NCI-H2196 (cell line): ENCODE results near the gene CFAP74.

Source experiments
- DNase-seq: peaks from one replicate; lab custom pipeline; 2025; ENCODE audit not compliant: unreplicated experiment; lab: John Stamatoyannopoulos, UW

CFAP74 gene

DNA sequence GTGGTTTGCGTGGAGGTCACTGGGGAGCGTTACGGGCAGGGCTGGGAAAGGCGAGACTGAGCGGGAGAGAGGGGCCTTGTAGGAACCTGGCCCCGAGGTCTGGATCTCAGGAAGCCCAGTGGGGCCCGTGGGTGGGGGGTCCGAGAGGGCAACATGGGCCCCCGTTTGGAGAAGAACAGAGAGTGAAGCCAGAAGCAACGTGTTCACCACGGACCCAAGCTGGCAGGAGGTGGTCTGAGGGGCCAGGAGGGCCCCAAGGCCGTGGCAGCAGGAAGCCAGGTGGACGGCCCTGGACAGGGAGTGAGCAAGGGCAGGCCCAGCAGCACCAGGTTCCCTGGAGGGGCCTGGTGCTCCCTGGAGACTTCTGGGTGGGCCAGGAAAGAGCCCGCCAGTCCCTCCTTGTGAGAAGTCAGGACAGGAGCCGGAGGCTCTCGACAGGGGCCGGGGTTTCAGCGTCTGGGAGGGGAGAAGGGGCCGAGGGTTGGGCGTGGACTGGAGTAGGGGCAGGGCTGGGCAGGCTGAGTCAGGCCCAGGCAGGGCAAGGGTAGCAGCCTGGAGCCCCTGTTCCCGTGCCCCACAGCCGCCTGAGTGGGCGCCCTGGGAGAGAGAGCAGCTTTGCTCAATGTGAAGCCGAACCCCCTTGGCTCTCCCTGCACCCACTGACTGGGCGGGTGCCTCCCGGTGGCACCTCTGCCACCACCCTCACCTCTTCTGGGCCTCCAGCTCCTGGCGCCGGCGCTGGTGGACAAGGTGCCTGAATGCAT is 33.5 kb downstream of the CFAP74 start:
- no peak for DNase-seq

DNA sequence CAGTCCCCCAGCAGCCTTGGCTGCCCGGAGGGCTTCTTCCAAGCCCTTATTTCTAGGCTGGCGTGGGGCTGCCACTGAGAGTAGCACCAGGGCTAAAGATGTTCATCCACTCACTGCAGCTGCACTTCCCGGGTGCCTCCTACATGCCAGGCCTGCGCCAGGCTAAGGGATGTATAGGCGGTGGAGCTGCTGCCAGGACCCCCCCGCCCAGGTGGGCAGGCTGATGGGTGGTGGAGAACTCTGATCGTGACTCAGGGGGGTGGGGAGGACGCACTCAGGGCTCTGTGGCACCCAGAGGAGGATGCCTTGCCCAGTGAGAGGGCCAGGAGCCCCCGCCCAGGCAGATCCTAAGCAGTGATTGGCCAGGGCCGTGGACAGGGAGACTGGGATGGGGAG is 34.1 kb downstream of the CFAP74 start:
- no peak for DNase-seq

DNA sequence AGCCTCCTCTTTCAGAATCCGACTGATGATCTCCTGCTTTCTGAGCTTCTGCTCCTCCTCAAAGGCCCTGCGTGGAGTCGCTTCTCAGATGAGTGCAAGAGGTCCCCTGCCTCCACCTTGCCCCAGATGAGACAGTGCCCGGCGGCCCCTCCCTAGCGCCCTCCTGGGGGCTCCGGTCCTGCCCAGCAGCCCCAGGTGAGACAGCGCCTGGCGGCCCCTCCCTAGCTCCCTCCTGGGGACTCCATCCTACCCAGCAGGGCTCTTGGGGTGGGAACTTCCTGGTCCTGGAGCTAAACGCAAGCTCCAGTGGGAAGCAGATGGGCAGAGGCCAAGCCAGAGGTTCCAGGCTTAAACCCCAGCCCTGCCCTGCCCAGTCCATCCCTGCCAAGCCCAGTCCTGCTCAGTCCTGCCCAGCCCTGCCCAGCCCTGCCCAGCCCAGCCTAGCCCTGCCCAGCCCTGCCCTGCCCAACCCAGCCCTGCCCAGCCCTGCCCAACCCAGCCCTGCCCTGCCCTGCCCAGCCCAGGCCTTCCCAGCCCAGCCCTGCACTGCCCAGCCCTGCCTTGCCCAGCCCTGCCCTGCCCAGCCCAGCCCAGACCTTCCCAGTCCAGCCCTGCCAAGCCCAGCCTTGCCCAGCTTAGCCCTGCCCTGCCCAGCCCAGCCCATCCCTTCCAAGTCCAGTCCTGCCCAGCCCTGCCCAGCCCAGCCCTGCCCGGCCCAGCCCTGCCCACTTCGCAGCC is 34.6 kb downstream of the CFAP74 start:
- DNase-seq = no peak

DNA sequence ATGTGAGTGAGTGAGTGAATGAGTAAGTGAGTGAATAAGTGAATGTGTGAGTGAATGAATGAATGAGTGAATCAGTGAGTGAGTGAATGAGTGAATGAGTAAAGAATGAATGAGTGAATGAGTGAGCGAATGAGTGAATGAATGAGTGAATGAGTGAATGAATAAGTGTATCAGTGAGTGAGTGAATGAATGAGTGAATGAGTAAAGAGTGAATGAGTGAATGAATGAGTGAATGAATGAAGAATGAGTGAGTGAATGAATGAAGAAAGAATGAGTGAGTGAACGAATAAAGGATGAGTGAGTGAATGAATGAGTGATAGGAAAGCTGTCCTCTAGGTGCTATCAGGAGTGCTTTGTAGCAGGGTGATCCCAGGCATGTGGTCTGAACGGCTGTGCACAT is 35.7 kb downstream of the CFAP74 start:
- DNase-seq = no peak

DNA sequence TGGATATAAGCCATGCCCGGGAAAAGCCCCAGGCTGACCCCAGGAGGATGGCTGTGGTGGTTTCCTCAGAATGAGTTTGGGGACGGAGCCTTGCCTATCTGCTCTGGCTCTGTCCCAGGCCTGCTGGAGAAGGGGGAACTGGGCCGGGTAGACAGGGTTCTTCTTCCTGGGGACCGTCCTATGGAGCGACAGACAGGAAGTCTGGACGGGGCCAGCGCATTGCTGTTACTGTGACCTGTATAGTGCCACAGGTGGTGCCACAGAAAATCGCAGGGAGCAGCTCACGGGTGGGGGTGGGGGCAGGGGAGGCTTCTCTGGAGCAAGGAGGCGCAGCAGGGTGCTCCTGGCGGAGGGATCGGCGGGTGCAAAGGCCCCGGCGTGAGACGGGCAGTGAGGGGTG is 36.4 kb downstream of the CFAP74 start:
- no peak for DNase-seq

- DNase-seq = no peak
These were observed 37.4 kb downstream of the CFAP74 start for GRCh38 chr1:1966071-1966740.

DNA sequence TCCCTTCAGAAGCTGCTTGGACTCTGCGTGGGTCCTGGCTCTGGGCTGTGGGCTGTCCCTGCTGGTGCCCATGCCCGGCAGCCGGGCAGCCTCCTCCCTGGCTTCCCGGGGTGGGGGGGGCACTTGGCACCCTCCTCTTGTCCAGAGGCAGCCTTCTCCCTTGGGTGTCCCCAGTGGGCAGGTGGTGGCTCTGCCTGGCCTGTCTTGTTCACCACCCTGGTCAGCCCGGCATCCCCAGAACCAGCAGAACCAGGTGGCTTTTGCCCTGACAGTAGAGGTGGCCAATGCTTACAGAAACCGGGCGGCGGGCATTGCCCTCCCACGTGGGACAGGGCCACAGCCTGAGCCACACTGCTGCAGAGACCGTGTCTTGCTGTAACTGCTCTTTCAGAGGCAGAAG is 38.0 kb downstream of the CFAP74 start:
- DNase-seq = no peak

GRCh38 chr1:1964811-1965210 is 38.8 kb downstream of the CFAP74 start:
- no peak for DNase-seq

GRCh38 chr1:1963570-1963969 is 40.0 kb downstream of the CFAP74 start:
- DNase-seq = no peak

DNA sequence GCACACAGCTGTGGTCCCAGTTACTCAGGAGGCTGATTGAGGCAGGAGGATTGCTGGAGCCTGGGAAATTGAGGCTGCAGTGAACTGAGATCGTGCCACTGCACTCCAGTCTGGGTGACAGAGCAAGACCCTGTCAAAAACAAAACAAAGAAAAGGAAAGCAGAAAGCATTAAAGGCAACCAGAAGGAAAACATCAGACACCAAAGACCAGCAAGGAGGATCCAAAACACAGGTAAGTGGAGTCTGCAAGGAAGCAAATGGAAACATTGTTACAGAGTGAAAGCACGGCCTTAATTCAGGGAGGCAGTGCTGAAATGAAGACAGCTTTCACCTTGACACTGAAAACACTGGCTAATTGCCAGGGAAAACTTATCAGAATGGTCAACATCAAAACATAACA is 40.8 kb downstream of the CFAP74 start:
- DNase-seq = no peak

DNA sequence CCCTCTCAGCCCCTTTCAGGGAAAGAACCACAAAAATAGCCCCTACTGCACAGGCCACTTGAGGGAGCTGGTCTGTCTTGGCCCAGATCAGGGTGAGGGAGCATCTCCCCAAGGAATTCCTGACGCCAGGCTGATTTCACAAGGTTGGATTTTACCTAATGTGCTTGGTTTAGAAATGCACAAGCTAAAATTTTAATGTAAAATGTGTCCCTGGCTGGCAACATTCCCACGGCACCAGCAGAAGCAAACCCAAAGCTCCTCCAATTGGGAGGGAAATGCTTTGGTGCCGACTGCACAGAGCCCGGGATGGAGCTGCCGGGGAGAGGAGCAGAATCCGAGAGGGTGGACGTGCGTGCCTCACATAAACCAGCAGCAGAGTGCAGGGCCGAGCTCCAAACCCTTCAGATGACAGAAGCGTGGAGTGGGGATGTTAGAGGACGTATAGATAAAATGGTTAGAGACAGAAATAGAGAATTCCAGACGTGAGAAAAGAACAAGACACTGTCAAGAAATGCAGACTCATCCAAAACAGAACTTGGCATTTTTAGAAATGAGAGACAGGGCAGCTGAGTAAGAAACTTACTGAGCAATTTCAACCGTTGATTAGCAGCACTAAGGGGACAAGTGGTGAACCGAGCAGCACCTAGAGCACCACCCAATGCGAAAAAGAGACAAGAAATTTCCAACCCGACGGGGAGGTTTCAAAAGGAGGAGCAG is 42.9 kb downstream of the CFAP74 start:
- DNase-seq = no peak

DNA sequence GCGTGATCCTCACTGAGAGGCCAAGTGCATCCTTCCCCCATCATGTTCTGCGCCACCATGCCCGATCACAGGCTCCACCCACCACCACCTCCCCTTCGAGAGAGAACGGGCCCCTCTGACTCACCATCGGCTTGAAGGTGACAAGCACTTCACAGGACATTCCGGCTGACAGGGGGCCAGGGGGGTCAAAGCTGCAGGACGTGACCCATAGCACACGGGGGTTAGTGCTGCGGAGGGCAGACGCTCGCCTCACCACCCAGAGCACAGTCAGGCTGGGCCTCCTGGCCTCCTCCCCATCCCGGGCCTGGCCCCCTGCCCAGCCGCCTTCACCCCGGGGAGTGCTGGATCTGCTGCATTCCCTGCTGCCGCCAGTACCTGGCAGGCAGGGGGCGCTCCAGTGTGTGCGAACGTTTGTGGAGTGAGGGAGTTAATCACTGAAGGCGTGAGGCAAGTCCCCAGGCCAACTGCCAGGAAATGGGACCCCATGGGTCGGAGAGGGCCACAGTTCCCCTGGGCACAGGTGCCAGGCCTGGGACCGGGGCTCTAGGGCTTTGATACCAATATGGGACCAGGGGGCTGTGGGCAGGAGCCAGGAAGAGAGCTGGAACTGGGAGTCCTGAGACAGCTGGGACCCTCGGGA is 43.6 kb downstream of the CFAP74 start:
- peak; percentile 98 for DNase-seq

DNA sequence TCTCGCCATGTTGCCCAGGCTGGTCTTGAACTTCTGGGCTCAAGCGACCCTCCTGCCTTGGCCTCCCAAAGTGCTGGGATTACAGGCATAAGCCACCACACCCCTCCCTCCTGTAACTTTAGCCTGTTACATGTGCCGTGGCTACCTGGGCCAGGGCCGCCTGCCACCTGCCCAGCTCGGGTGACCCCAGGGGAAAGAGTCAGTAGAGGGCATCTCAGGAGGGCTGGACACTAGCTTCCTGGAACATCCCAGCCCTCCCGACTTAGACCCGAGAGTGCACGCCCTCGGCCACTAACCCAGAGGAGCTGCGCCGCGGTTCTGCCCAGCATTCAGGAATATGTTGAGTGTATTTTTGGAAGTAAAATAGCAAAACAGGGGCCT is 44.1 kb downstream of the CFAP74 start:
- peak; percentile 59 for DNase-seq

DNA sequence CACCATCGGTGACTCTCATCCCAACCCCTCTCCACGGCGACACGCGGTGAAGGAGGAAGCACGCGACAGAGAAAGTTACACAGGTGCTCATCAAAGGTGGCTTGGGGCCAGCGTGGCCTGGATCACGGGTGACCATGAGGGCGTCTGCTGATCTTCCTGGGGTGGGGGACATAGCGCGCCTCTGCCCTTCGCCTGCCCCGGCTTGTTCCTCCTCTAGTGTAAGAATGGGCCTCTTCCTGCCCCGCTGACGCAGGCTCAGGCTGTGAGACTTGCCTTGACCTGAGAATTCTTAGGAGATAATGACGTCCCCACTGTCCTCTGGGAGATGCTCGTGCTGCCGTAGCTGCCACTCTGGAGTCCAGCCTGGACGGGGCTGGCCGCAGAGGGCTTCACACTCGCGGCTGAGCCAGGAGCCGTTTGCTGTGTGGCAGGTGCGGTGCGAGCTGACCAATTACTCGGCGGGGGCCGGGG is 45.5 kb downstream of the CFAP74 start:
- no peak for DNase-seq

GRCh38 chr1:1957533-1957961 is 46.0 kb downstream of the CFAP74 start:
- no peak for DNase-seq

- no peak for DNase-seq
These were observed 46.7 kb downstream of the CFAP74 start for GRCh38 chr1:1956586-1957532.

DNA sequence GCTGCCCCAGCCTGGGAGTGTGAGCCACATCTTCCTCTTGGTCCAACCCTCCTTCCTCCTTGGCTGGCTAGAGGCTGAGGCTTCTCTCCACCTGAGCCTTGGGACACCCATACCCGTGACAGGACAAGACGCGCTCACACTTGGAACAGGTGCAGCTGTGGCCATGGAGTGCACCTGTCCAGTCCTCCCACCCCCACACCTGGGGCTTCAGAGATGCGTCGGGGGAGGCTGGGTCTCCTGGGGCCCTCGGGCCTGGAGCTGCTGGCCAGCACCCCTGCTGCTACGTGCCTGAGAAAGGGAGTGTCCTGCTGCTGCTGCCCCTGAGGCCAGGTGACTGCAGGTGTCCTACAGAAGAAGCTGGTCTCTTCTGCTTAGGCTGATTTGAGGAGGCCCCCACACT is 47.5 kb downstream of the CFAP74 start:
- peak; percentile 48 for DNase-seq

DNA sequence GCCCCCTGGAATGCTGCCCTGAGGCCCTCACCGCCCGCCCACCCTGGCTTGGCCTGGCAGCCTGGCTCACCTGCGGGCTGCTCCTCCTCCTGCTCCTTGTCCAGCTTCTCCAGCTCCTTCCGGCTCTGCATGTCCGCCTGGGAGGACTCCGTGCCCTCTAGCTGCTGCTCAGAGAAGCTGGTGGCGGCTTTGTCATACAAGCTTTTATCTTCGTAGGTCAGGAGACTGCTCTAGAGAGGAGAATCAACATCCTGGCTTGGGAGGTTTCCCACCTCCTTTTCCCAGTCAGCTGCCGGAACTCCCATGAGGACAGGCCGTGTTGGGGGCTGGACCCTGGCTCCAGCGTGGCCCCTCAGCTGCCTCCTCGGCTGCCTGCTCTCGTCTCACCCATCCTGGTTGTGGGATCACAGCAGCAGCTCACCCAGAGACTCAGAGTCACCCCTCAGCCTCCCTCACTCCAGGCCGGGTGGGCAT is 47.9 kb downstream of the CFAP74 start:
- no peak for DNase-seq

DNA sequence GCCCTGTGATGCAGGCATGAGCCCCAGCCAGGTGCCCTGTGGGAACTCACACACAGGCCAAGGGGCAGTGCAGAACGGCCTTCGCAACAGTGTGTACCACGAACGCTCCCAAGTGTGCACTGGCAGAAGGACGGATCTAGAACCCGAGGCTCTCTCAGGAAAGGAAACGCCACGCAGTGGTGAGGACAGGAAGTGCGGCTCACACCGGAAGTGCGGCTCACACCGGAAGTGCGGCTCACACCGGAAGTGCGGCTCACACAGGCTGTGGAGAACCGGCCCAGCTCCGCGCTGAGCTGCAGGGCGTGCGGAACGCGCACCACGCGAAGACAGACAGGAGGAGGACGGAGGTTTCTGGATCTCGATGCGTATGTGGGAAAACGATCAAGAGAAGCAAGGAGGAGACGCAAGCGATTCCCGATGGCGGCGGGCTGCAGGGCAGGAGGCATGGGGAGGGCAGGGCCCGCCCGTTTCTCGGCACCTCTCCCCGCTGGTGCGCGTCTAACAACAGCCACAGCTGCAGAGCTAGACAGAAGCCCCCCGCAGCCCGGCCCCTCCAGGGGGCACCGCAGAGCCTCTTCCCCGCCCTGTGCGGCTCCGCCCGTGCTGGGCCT is 48.6 kb downstream of the CFAP74 start:
- DNase-seq = no peak
